Spinal cord (tissue), 10 donors: ENCODE measurements around the gene TBC1D2B. TPM values are rescaled to one million over a fixed set of nuclear protein-coding genes. Genes with fewer than 3 reads are reported as not detected.

Source experiments
- DNase-seq, 6 donors: peaks; one replicate each; pipeline versions ENCODE4 v3.0.0 to v3.0.0-alpha.2; 2013 to 2015; ENCODE audit warnings: low spot score in 6 of 6, low read depth in 4 of 6
- H3K27ac ChIP-seq: one replicate; pipeline ENCODE4 v1.5.1; 2013; ENCODE audit warnings: low read depth, low read length, control low read depth
- H3K27me3 ChIP-seq: one replicate; pipeline ENCODE4 v1.6.1; 2013; ENCODE audit warnings: low read length; ENCODE audit not compliant: control insufficient read depth, insufficient read depth
- H3K36me3 ChIP-seq: one replicate; pipeline ENCODE4 v1.6.1; 2013; ENCODE audit warnings: low read length; ENCODE audit not compliant: control insufficient read depth, insufficient read depth
- H3K4me1 ChIP-seq: one replicate; pipeline ENCODE4 v1.6.1; 2013; ENCODE audit warnings: low read length; ENCODE audit not compliant: control insufficient read depth, insufficient read depth
- H3K4me3 ChIP-seq: one replicate; pipeline ENCODE4 v1.5.1; 2013; ENCODE audit warnings: low read depth, low read length, control low read depth
- H3K9me3 ChIP-seq: one replicate; pipeline ENCODE4 v1.6.1; 2013; ENCODE audit warnings: low read length; ENCODE audit not compliant: control insufficient read depth, insufficient read depth
- WGBS: methylation state at CpG from one replicate; pipeline ENCODE4 v1.1.5; 2013; ENCODE audit warnings: missing lambda C conversion rate; ENCODE audit not compliant: insufficient coverage; 5-methylcytosine and 5-hydroxymethylcytosine counted together
- long read RNA-seq, 4 donors: transcript quantifications; one replicate each; lab custom pipeline, GENCODE V29; 2026
- polyA plus RNA-seq, 2 donors: library from polyadenylated mRNA; unstranded; fragments of 120-200 nt; gene quantifications; one replicate each; pipeline ENCODE4 v1.2.1, GENCODE V29; 2013; ENCODE audit not compliant: insufficient read length in 2 of 2
- total RNA-seq, 2 donors: library from RNA; depleted of rRNA in 1 of 2; stranded (reverse); fragments of 120-200 nt in 1 of 2; fragments of >200 nt in 1 of 2; gene quantifications; one replicate each; pipeline versions ENCODE4 v1.2.3 to v1.2.4, GENCODE V29; 2013 to 2014
- donor health status: healthy.

Gene TBC1D2B
- total RNA-seq, result 10 to 100 TPM; 29.2 to 41.7 TPM
- polyA plus RNA-seq, result 10 to 100 TPM; 21.0 to 26.0 TPM
- long read RNA-seq, donor 1, full-length matches to known transcripts, result 19 of 19 reads
- long read RNA-seq, donor 1, partial matches to known transcripts, result 0 of 19 reads
- long read RNA-seq, donor 1, other reads (novel, unspliced or antisense), result 0 of 19 reads
- long read RNA-seq, donor 2, full-length matches to known transcripts, result 3 of 3 reads
- long read RNA-seq, donor 2, partial matches to known transcripts, result 0 of 3 reads
- long read RNA-seq, donor 2, other reads (novel, unspliced or antisense), result 0 of 3 reads
- long read RNA-seq, donor 3, full-length matches to known transcripts, result 2 of 2 reads
- long read RNA-seq, donor 3, partial matches to known transcripts, result 0 of 2 reads
- long read RNA-seq, donor 3, other reads (novel, unspliced or antisense), result 0 of 2 reads
- long read RNA-seq, donor 4, full-length matches to known transcripts, result 31 of 31 reads
- long read RNA-seq, donor 4, partial matches to known transcripts, result 0 of 31 reads
- long read RNA-seq, donor 4, other reads (novel, unspliced or antisense), result 0 of 31 reads

- under 1% methylated on average over 97 of the region's 104 CpGs for WGBS
- Histone ChIP-seq H3K27ac (peak within 1 kb of the TSS; percentile 87), H3K9me3 (no peaks in the 10 kb centered on the region), H3K4me3 (peak within 1 kb of the TSS; percentile 71), H3K4me1 (peaks cover 29% of the 10 kb centered on the region), H3K36me3 (no peaks in the 10 kb centered on the region), H3K27me3 (no peaks in the 10 kb centered on the region)
- DNase-seq, result peak in 3 of 6 donors; percentile 63 to 89 (median 88)
These were observed at the start of gene TBC1D2B for GRCh38 chr15:78077053-78077870. Gene TBC1D2B (minus strand): TSS chr15:78077711. CDS start chr15:78077652, 59 bp downstream.

- no peak overlapping the region for H3K4me3 ChIP-seq
- 100% methylated on average over 1 of the region's 3 CpGs for WGBS
- no peak overlapping the region for H3K27ac ChIP-seq
- H3K9me3 ChIP-seq, result no peaks in the 10 kb centered on the region
- no peaks in the 10 kb centered on the region for H3K27me3 ChIP-seq
- H3K36me3 ChIP-seq, result peaks cover 14% of the 10 kb centered on the region
- H3K4me1 ChIP-seq, result peaks cover 8% of the 10 kb centered on the region
- DNase-seq, result no peak
These were observed 47.8 kb upstream of the TBC1D2B start for GRCh38 chr15:78125267-78125666.

GRCh38 chr15:78120523-78120922, 43.0 kb upstream of the TBC1D2B start:
- DNase-seq, result no peak
- WGBS, result 73% methylated on average over 2 of the region's 5 CpGs
- Histone ChIP-seq H3K27ac (no peak overlapping the region), H3K4me1 (no peaks in the 10 kb centered on the region), H3K4me3 (no peak overlapping the region), H3K27me3 (no peaks in the 10 kb centered on the region), H3K36me3 (peaks cover 14% of the 10 kb centered on the region), H3K9me3 (no peaks in the 10 kb centered on the region)

- H3K4me1 ChIP-seq, result no peaks in the 10 kb centered on the region
- no peaks in the 10 kb centered on the region for H3K27me3 ChIP-seq
- 100% methylated on average over 1 of the region's 3 CpGs for WGBS
- H3K9me3 ChIP-seq, result no peaks in the 10 kb centered on the region
- no peak for DNase-seq
- no peak overlapping the region for H3K27ac ChIP-seq
- H3K4me3 ChIP-seq, result no peak overlapping the region
- H3K36me3 ChIP-seq, result peaks cover 19% of the 10 kb centered on the region
These were observed 35.0 kb upstream of the TBC1D2B start for GRCh38 chr15:78112551-78112950.

GRCh38 chr15:78111788-78112187, 34.3 kb upstream of the TBC1D2B start:
- Histone ChIP-seq H3K4me1 (no peaks in the 10 kb centered on the region), H3K27me3 (no peaks in the 10 kb centered on the region), H3K36me3 (peaks cover 23% of the 10 kb centered on the region), H3K27ac (no peak overlapping the region), H3K9me3 (no peaks in the 10 kb centered on the region), H3K4me3 (no peak overlapping the region)
- WGBS, result 92% methylated on average over 2 of the region's 3 CpGs
- DNase-seq, result no peak

GRCh38 chr15:78110916-78111475, 33.5 kb upstream of the TBC1D2B start:
- H3K9me3 ChIP-seq, result no peaks in the 10 kb centered on the region
- H3K27ac ChIP-seq, result no peak overlapping the region
- no peaks in the 10 kb centered on the region for H3K27me3 ChIP-seq
- H3K36me3 ChIP-seq, result peaks cover 23% of the 10 kb centered on the region
- DNase-seq, result no peak
- WGBS, result 93% methylated on average over 10 of the region's 10 CpGs
- no peak overlapping the region for H3K4me3 ChIP-seq
- no peaks in the 10 kb centered on the region for H3K4me1 ChIP-seq

- no peak overlapping the region for H3K27ac ChIP-seq
- H3K9me3 ChIP-seq, result no peaks in the 10 kb centered on the region
- H3K4me1 ChIP-seq, result no peaks in the 10 kb centered on the region
- H3K4me3 ChIP-seq, result no peak overlapping the region
- no peaks in the 10 kb centered on the region for H3K27me3 ChIP-seq
- H3K36me3 ChIP-seq, result peaks cover 31% of the 10 kb centered on the region
- 92% methylated on average over 6 of the region's 6 CpGs for WGBS
- DNase-seq, result no peak
These were observed 32.6 kb upstream of the TBC1D2B start for GRCh38 chr15:78110096-78110495.

GRCh38 chr15:78109156-78109555, 31.6 kb upstream of the TBC1D2B start:
- Histone ChIP-seq H3K4me1 (no peaks in the 10 kb centered on the region), H3K4me3 (no peak overlapping the region), H3K27ac (no peak overlapping the region), H3K36me3 (peaks cover 37% of the 10 kb centered on the region), H3K9me3 (no peaks in the 10 kb centered on the region), H3K27me3 (no peaks in the 10 kb centered on the region)
- 90% methylated on average over 7 of the region's 12 CpGs for WGBS
- DNase-seq, result no peak

GRCh38 chr15:78108300-78109084, 31.0 kb upstream of the TBC1D2B start:
- H3K36me3 ChIP-seq, result peaks cover 43% of the 10 kb centered on the region
- no peak overlapping the region for H3K27ac ChIP-seq
- DNase-seq, result peak in 4 of 6 donors; percentile 31 to 87 (median 62)
- H3K4me1 ChIP-seq, result no peaks in the 10 kb centered on the region
- 47% methylated on average over 11 of the region's 11 CpGs for WGBS
- H3K9me3 ChIP-seq, result no peaks in the 10 kb centered on the region
- no peak overlapping the region for H3K4me3 ChIP-seq
- H3K27me3 ChIP-seq, result no peaks in the 10 kb centered on the region
